AG04450 (cell line): ENCODE data around the gene RPL21. TPM values are rescaled to one million over a fixed set of nuclear protein-coding genes. Genes with fewer than 3 reads are reported as not detected.
"Not testable (repeated sequence)": the region's sequence is repeated elsewhere in the genome, so short reads cannot be mapped to it uniquely, and the experiment has no call there.

ENCODE experiments used
- CTCF ChIA-PET: fragments of 300-600, 350-600 bp; formaldehyde crosslinking; extraction: SDS; loops from one replicate; lab custom pipeline; 2022; ENCODE audit warnings: antibody characterized with exemption, inconsistent platforms; lab: Charles Lee
- POLR2A ChIA-PET: fragments of 350-600 bp; formaldehyde crosslinking; extraction: SDS; loops from one replicate; lab custom pipeline; 2021; ENCODE audit warnings: antibody characterized with exemption, inconsistent platforms; lab: Yijun Ruan, JAX
- DNase-seq: peaks from one replicate; pipeline ENCODE4 v3.0.0-alpha.2; 2011; ENCODE audit warnings: low read depth, low spot score
- H3K27ac ChIP-seq: one replicate; pipeline ENCODE4 v1.5.1; 2012; ENCODE audit warnings: low read depth, low read length, control low read depth
- H3K27me3 ChIP-seq: one replicate; pipeline ENCODE4 v1.6.0; 2012; ENCODE audit warnings: low read length; ENCODE audit not compliant: control insufficient read depth, insufficient read depth
- H3K4me3 ChIP-seq: 2 replicates; pipeline ENCODE4 v1.5.1; 2011; ENCODE audit warnings: mild to moderate bottlenecking, low read depth, low read length, control low read depth
- H3K9me3 ChIP-seq: 2 replicates; pipeline ENCODE4 v1.5.1; 2012; ENCODE audit warnings: low read length; ENCODE audit not compliant: control insufficient read depth, insufficient read depth
- CTCF ChIP-seq: IDR thresholded peaks from 2 replicates; pipeline ENCODE4 v1.5.1; 2011; ENCODE audit warnings: low read depth, low read length, control low read depth, inconsistent platforms
- polyA plus RNA-seq: library from polyadenylated mRNA; depleted of rRNA; stranded (reverse); fragments of >200 nt; gene quantifications from 2 replicates; pipeline ENCODE4 v1.2.3, GENCODE V29; 2011

Gene RPL21
- polyA plus RNA-seq, 1 experiment: 1,942 TPM

- CTCF ChIA-PET: no interaction called here
- POLR2A ChIA-PET: no interaction called here
- Histone ChIP-seq H3K9me3 (peaks cover 11% of the 10 kb centered on the region), H3K27ac (no peak overlapping the region), H3K4me3 (no peak overlapping the region), H3K27me3 (no peaks in the 10 kb centered on the region)
- TF ChIP-seq CTCF: no peak
- no peak for DNase-seq
Observed at GRCh38 chr13:27219611-27220010, 31.7 kb upstream of the RPL21 start.

- POLR2A ChIA-PET, DNase-seq, CTCF ChIA-PET, H3K27me3 ChIP-seq, H3K27ac ChIP-seq, H3K4me3 ChIP-seq: not testable (repeated sequence)
- H3K9me3 ChIP-seq: peaks cover 11% of the 10 kb centered on the region
Observed at GRCh38 chr13:27222100-27222499, 29.3 kb upstream of the RPL21 start.

GRCh38 chr13:27226991-27227390 is 24.4 kb upstream of the RPL21 start:
- no peak overlapping the region for H3K27ac ChIP-seq
- DNase-seq: no peak
- CTCF ChIA-PET: interaction anchor here (0.6 to 0.7 kb wide), 2 partner anchors 22 to 242 kb away, joined by 3 to 8 read pairs; no protein-coding TSS in a partner anchor
- H3K4me3 ChIP-seq: no peak overlapping the region
- no peak for TF ChIP-seq CTCF
- POLR2A ChIA-PET: no interaction called here
- H3K27me3 ChIP-seq: peaks cover 2% of the 10 kb centered on the region
- no peaks in the 10 kb centered on the region; the same call in 1 of the 2 replicates for H3K9me3 ChIP-seq

- H3K27ac ChIP-seq: no peak overlapping the region
- no peak overlapping the region for H3K4me3 ChIP-seq
- CTCF ChIA-PET: no interaction called here
- no peak for DNase-seq
- H3K9me3 ChIP-seq: peaks cover 3% of the 10 kb centered on the region
- POLR2A ChIA-PET: no interaction called here
- TF ChIP-seq CTCF: no peak
- peaks cover 2% of the 10 kb centered on the region for H3K27me3 ChIP-seq
Observed at GRCh38 chr13:27228131-27228530, 23.2 kb upstream of the RPL21 start.

- Histone ChIP-seq H3K27ac (no peak overlapping the region), H3K27me3 (peaks cover 2% of the 10 kb centered on the region), H3K9me3 (peaks cover 3% of the 10 kb centered on the region; the same call in 1 of the 2 replicates), H3K4me3 (no peak overlapping the region)
- no peak for TF ChIP-seq CTCF
- ChIA-PET POLR2A (no interaction called here), CTCF (no interaction called here)
- DNase-seq: no peak
Observed at GRCh38 chr13:27229642-27230041, 21.7 kb upstream of the RPL21 start.
